ENCODE data around the gene CCDC177. TPM values are rescaled to one million over a fixed set of nuclear protein-coding genes. Genes with fewer than 3 reads are reported as not detected.

Gene CCDC177
- total RNA-seq, 1 donor from 2014 or later, result 0.22 TPM

DNA sequence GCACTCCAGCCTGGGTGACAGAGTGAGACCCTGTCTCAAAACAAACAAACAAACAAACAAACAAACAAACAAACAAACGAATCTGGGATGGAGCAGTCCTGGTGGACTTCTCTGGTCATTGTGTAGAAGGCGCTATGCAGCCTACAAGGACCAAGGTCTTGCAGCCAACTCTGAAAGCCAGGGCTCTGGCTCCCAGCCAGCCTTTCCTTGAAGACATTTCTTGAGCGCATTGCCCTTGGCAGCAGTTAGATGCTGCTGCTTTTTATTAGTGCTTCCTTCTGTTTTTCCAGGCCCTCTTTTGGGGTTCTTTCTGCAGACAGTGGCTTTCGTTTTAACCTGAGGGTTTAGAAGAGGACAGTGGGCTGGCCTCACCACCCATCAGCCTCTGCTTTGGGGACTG is 20.2 kb downstream of the CCDC177 start:
- H3K36me3 Mint-ChIP-seq (ENCODE audit: insufficient read depth), result no peaks in the 10 kb centered on the region
- TF ChIP-seq, protein P1, sequence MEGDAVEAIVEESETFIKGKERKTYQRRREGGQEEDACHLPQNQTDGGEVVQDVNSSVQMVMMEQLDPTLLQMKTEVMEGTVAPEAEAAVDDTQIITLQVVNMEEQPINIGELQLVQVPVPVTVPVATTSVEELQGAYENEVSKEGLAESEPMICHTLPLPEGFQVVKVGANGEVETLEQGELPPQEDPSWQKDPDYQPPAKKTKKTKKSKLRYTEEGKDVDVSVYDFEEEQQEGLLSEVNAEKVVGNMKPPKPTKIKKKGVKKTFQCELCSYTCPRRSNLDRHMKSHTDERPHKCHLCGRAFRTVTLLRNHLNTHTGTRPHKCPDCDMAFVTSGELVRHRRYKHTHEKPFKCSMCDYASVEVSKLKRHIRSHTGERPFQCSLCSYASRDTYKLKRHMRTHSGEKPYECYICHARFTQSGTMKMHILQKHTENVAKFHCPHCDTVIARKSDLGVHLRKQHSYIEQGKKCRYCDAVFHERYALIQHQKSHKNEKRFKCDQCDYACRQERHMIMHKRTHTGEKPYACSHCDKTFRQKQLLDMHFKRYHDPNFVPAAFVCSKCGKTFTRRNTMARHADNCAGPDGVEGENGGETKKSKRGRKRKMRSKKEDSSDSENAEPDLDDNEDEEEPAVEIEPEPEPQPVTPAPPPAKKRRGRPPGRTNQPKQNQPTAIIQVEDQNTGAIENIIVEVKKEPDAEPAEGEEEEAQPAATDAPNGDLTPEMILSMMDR (IDR thresholded peaks at IDR 0.05; ENCODE audit: unreplicated experiment), result no peak
- no peak overlapping the region for H3K4me3 Mint-ChIP-seq (ENCODE audit: low read depth)
- peaks cover 12% of the 10 kb centered on the region for H3K27me3 Mint-ChIP-seq
- no peaks in the 10 kb centered on the region for H3K9me3 Mint-ChIP-seq (ENCODE audit: low read depth)
- no peak for DNase-seq (ENCODE audit: low spot score, unreplicated experiment)
- no peak overlapping the region for H3K27ac Mint-ChIP-seq
- H3K4me1 Mint-ChIP-seq (ENCODE audit: low read depth), result peaks cover 2% of the 10 kb centered on the region

DNA sequence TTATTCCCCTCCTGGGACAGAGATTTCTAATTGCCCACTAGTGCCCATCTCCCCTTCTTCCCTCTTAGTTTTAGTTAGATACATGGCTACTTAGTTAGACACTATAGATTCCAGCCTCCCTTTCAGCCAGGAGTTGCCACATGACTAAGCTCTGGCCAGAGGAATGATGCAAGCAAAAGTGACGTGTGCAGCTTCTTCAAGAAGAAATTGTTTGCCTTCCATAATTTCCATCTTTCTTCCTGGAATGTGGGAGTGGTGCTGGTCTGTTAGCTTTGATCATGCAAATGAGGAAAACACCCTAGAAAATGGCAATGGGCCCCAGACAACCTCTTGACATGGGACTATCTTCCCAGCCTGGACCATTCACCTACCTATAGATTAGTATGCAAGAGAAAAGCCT is 21.4 kb downstream of the CCDC177 start:
- TF ChIP-seq, protein P1 (IDR thresholded peaks at IDR 0.05; ENCODE audit: unreplicated experiment), result no peak
- H3K36me3 Mint-ChIP-seq (ENCODE audit: insufficient read depth), result no peaks in the 10 kb centered on the region
- H3K4me1 Mint-ChIP-seq (ENCODE audit: low read depth), result no peaks in the 10 kb centered on the region
- peaks cover 14% of the 10 kb centered on the region for H3K27me3 Mint-ChIP-seq
- H3K27ac Mint-ChIP-seq, result no peak overlapping the region
- no peaks in the 10 kb centered on the region for H3K9me3 Mint-ChIP-seq (ENCODE audit: low read depth)
- DNase-seq (ENCODE audit: low spot score, unreplicated experiment), result no peak
- no peak overlapping the region for H3K4me3 Mint-ChIP-seq (ENCODE audit: low read depth)

DNA sequence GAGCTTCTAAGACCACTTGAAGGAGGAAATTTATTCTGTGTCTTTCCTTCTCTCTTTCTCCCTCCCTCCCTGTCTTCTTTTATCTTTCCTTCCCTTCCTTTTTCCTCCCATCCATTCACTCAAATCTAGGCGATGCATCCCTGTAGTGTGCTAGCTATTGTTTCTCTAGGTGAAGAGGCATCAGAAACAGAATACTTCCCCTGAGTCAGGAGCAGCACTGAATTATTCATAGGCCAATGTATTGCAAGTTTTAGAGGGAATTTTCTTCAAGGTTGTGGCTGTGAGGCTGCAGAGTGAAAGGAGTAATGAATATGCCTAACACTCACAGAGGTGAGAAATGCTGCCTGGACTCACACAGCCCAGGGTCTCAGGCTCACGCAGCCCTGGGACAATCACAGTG is 23.2 kb downstream of the CCDC177 start:
- no peaks in the 10 kb centered on the region for H3K36me3 Mint-ChIP-seq (ENCODE audit: insufficient read depth)
- no peaks in the 10 kb centered on the region for H3K9me3 Mint-ChIP-seq (ENCODE audit: low read depth)
- no peaks in the 10 kb centered on the region for H3K4me1 Mint-ChIP-seq (ENCODE audit: low read depth)
- H3K27me3 Mint-ChIP-seq, result peaks cover 18% of the 10 kb centered on the region
- no peak for DNase-seq (ENCODE audit: low spot score, unreplicated experiment)
- TF ChIP-seq, protein P1 (IDR thresholded peaks at IDR 0.05; ENCODE audit: unreplicated experiment), result no peak
- H3K4me3 Mint-ChIP-seq (ENCODE audit: low read depth), result no peak overlapping the region
- no peak overlapping the region for H3K27ac Mint-ChIP-seq

DNA sequence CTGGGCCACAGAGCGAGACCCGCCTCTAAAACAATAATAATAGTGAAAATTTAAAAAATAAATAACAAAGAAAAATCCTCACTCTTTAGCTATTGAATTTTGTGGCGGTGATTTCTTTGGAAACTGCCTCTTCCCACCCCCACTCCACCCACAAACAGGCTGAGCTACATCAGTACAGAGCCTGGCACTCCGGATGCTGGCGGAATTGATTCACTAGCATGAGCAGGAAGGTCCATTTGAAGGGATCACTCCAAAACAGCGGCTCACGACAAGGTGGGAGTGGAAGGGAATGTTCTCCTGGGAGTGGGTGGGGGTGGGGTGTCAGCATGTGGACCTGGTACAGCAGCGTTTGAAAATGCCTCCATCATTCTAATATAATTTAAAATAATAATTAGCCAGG is 26.1 kb downstream of the CCDC177 start:
- H3K27me3 Mint-ChIP-seq, result peaks cover 30% of the 10 kb centered on the region
- no peak overlapping the region for H3K27ac Mint-ChIP-seq
- DNase-seq (ENCODE audit: low spot score, unreplicated experiment), result no peak
- no peaks in the 10 kb centered on the region for H3K9me3 Mint-ChIP-seq (ENCODE audit: low read depth)
- no peaks in the 10 kb centered on the region for H3K4me1 Mint-ChIP-seq (ENCODE audit: low read depth)
- TF ChIP-seq, protein P1 (IDR thresholded peaks at IDR 0.05; ENCODE audit: unreplicated experiment), result no peak
- no peak overlapping the region for H3K4me3 Mint-ChIP-seq (ENCODE audit: low read depth)
- no peaks in the 10 kb centered on the region for H3K36me3 Mint-ChIP-seq (ENCODE audit: insufficient read depth)

DNA sequence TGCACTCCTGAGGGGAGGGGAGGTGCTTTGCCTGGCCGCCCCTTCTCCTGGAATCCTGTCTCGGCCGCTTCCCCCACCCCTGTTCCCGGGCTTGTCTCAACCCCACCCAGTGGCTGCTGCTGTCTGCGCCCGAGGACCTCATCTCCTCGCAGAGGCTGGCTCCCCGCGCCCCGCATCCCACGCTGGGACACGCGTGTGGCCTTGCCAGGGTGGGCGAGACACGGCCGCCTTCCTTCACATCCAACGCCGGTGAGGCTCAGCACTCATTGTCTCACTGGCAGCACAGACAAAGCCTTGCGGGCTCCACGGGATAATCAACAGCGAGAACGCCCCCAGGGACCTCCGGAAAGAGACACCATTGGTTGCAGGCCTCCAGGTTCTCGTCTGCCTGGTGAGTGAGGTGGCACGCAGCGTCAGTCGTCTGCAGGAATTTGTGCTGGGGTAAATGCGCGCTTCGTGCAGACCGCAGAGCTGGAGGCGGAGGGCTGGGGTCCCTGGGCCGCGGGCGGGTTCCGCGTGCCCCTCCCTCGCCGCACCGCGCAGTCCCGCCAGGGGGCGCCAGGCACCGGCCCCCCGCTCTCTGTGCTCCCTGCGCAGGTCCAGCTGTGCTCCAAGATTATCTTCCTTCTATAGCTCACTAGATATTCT is 26.8 kb downstream of the CCDC177 start:
- Mint-ChIP-seq H3K36me3 (ENCODE audit: insufficient read depth) (no peaks in the 10 kb centered on the region), H3K4me3 (ENCODE audit: low read depth) (peak overlapping the region; percentile 74), H3K27ac (peak overlapping the region; percentile 81), H3K4me1 (ENCODE audit: low read depth) (no peaks in the 10 kb centered on the region), H3K27me3 (peaks cover 37% of the 10 kb centered on the region), H3K9me3 (ENCODE audit: low read depth) (no peaks in the 10 kb centered on the region)
- TF ChIP-seq, protein P1 (IDR thresholded peaks at IDR 0.05; ENCODE audit: unreplicated experiment), result peak; percentile 92
- DNase-seq (ENCODE audit: low spot score, unreplicated experiment), result peak; percentile 68

Measured in progenitor cell of endocrine pancreas (in vitro differentiated cells).